NK-92 (cell line): ENCODE data around the gene ARPC5.

ENCODE experiments used
- DNase-seq: peaks from one replicate; lab custom pipeline; 2025; ENCODE audit not compliant: unreplicated experiment; lab: John Stamatoyannopoulos, UW

ARPC5 gene

DNA sequence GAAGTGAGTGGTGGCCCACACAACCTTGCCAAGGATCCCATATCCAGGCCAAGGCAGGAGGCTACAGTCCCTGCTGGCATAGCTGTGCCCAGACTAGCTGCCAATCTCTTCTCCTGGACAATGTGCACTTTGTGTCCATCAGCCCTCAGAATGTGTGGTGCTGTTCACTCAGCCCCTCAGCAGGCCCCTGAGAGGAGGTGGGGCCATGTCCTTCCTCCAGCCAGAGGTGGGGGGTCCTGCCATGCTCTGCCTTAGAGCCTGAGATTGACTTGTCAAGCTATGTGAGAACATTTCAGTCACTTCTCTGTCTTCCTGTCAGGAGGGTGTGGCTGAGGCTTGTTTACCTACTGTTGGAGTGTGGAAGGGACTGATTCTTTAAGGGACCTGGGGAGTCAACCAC is 46.8 kb downstream of the ARPC5 start:
- DNase-seq, result no peak

GRCh38 chr1:183586926-183587325 is 48.7 kb downstream of the ARPC5 start:
- DNase-seq, result no peak

- no peak for DNase-seq
These were observed 49.1 kb downstream of the ARPC5 start for GRCh38 chr1:183586455-183586854.

DNA sequence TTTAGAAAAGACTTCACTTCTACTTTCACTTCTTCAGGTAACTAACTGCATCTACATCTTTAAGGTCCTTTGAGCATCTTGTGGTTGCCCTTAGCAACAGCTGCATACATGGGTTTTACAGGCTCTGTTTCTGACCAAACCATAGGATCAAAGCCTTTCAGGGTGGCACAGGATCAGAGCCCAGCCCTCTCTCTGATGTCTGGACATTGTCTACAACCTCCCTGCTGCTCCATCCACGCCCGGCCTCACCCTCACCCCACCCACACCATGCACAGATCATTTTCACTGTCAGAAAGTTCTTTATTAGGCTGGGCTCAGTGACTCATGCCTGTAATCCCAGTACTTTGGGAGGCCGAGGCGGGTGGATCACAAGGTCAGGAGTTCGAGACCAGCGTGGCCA is 50.5 kb downstream of the ARPC5 start:
- DNase-seq, result no peak

- no peak for DNase-seq
These were observed 51.4 kb downstream of the ARPC5 start for GRCh38 chr1:183584147-183584546.

GRCh38 chr1:183583466-183583865 is 52.1 kb downstream of the ARPC5 start:
- no peak for DNase-seq

DNA sequence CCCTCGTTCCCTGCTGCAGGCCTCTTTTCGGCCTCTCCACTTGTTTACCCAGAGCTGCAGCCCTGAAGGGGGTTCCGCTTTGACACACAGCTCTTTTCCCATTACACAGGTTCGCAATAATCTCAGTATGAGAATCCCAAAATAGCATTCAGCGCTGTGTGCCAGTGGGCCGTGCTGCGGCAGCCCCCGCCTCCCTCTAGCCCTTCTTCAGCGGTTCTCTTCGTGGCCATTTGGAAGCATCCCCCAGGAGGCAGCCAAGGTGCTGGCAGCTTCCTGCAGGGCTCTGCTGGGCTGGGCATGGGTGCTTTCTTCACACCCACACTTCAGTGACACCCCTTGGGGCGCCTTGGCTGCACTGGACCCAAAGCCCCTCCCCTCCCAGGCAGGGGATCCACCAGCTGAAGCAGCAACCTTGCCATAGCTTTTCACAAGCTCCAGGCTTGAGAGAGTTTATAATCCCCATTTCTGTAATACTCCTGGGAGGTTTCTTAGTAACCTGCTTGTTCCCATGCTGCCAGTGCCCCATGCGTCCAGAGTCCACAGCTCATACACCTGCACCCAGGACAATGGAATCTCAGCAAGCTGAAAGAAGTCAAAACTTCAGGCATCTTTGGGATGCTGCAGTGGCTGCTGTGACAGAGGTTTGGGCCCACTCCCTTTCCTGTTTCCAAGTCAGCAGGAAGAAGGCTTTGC is 53.4 kb downstream of the ARPC5 start:
- DNase-seq, result no peak

DNA sequence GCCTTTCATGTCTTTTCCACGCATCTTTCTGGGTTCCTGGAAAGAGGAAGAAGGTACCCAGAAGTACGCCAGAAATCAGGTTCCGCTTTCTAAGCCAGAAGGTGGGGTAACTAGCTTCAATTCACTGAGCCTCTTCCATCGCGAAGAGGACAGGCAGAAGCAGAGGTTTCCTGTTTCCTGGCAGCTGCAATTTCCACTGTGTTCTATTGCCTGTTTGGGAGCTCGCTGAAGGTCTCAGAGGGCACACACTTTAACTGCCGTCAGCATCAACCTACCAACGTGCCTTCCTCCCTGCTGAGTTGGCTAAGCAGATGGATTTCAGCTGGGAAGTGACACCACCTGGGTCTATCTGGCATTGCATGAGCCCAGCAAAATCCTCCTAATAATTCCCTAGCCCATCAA is 55.3 kb downstream of the ARPC5 start:
- DNase-seq, result no peak

DNA sequence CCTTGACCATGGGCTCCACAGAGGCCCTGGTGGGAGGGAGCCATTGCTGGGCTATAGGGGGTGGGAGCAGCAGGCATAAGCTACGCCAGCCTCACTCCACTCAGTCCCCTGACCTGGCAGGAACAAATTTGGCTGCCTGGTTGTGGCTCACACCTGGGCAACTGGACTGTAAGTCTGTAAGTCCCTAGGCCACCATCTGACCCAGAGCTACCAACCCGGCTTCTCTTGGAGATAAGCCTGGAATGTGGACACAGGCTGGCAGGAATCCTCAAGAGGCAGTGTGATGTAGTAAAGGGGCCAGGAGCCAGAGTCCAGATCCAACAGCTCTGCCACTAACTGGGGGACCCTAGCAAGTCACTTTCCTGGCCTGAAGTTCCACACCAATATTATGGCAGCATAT is 56.7 kb downstream of the ARPC5 start:
- no peak for DNase-seq

- DNase-seq, result no peak
These were observed 57.6 kb downstream of the ARPC5 start for GRCh38 chr1:183577897-183578465.

DNA sequence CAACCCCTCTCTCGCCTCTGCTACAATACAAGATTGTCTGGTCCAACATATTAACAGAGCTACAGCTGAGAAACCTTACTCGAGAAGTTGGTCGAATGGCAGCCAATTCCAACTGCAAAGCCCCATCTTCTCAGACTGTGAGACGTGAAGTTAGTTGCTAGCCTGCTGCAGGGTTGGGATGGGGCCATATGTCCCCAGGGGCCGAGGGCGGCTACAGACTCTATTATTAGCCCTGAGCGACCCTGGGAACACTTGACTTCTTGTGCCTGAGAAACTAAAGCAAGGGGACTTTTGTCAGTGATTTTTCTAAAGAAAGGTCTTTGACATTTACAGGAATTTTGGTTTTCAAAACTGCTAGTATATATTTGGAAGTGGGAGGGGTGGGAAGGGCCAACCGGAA is 59.0 kb downstream of the ARPC5 start:
- no peak for DNase-seq

DNA sequence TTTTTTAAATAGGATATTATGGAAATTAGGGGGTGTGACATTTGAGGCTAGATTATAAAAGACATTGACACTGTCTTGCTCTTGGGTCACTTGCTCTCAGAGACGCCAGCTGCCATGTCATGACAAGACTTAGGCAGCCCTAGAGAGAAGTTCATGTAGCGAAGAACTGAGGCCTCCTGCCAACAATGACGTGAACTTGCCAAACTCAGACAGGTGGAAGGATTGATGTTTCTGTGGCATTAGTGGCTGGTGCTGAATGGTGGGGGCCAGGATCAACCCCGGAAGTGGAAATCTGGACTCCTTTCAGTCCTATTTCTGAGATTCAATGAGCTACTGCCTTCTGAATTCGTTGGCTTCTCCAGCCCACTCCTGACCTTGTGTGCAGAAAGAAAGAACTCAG is 60.0 kb downstream of the ARPC5 start:
- no peak for DNase-seq

- no peak for DNase-seq
These were observed 62.9 kb downstream of the ARPC5 start for GRCh38 chr1:183572721-183573120.

DNA sequence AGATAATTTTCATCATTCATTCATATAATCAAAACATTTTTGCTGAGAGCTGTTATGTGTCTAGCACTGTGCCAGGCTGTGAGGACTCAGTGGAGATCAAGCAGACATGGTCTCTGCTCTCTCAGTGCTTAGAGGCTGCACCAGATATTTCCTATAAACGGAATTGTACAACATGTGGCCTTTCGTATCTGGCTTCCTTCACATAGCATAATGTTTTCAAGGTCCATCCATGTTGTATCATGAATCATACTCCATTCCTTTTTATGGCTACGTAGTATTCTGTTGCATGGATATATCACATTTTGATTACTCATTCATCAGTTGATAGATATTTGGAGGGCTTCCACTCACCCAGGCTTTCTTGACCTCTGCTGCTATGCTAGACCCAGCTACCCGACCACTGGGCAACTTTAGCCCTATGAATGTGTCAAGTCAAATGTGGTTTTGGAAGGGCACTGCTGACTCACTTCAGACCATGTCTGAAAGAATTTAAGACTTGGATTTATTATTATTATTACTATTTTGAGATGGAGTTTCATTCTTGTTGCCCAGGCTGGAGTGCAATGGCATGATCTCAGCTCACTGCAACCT is 63.8 kb downstream of the ARPC5 start:
- no peak for DNase-seq
